Measurements from ENCODE around the gene CHRD.

Gene CHRD

GRCh38 chr3:184353546-184353941, 26.3 kb upstream of the CHRD start:
- TF ChIP-seq, protein P1, sequence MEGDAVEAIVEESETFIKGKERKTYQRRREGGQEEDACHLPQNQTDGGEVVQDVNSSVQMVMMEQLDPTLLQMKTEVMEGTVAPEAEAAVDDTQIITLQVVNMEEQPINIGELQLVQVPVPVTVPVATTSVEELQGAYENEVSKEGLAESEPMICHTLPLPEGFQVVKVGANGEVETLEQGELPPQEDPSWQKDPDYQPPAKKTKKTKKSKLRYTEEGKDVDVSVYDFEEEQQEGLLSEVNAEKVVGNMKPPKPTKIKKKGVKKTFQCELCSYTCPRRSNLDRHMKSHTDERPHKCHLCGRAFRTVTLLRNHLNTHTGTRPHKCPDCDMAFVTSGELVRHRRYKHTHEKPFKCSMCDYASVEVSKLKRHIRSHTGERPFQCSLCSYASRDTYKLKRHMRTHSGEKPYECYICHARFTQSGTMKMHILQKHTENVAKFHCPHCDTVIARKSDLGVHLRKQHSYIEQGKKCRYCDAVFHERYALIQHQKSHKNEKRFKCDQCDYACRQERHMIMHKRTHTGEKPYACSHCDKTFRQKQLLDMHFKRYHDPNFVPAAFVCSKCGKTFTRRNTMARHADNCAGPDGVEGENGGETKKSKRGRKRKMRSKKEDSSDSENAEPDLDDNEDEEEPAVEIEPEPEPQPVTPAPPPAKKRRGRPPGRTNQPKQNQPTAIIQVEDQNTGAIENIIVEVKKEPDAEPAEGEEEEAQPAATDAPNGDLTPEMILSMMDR (IDR thresholded peaks at IDR 0.05; ENCODE audit: low read depth, low read length) = no peak
- no peak overlapping the region for H3K4me3 ChIP-seq (ENCODE audit: low read depth, low read length)

GRCh38 chr3:184354121-184354728, 25.6 kb upstream of the CHRD start:
- no peak overlapping the region for H3K4me3 ChIP-seq (ENCODE audit: low read depth, low read length)
- TF ChIP-seq, protein P1 (IDR thresholded peaks at IDR 0.05; ENCODE audit: low read depth, low read length) = peak; percentile 77

DNA sequence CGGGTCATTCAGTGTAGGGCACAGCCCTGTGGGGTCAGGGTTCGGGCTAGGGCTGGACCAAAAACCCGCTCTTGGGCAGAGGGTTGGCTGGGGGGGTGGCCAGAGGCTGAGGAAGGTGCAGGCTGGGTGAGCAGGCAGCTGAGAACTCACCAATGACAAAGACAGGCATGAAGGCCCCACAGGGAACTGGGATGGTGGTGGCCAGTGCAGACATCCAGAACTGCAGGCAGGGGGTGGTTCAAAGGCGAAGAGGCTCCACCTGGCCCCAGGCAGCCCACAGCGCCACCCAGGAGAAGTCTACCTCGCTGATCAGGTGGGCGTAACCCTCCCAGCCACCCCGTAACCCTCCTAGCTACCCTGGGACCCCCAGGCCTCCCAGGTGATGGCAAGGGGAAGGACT, 25.1 kb upstream of the CHRD start:
- no peak overlapping the region for H3K4me3 ChIP-seq (ENCODE audit: low read depth, low read length)
- TF ChIP-seq, protein P1 (IDR thresholded peaks at IDR 0.05; ENCODE audit: low read depth, low read length) = no peak

DNA sequence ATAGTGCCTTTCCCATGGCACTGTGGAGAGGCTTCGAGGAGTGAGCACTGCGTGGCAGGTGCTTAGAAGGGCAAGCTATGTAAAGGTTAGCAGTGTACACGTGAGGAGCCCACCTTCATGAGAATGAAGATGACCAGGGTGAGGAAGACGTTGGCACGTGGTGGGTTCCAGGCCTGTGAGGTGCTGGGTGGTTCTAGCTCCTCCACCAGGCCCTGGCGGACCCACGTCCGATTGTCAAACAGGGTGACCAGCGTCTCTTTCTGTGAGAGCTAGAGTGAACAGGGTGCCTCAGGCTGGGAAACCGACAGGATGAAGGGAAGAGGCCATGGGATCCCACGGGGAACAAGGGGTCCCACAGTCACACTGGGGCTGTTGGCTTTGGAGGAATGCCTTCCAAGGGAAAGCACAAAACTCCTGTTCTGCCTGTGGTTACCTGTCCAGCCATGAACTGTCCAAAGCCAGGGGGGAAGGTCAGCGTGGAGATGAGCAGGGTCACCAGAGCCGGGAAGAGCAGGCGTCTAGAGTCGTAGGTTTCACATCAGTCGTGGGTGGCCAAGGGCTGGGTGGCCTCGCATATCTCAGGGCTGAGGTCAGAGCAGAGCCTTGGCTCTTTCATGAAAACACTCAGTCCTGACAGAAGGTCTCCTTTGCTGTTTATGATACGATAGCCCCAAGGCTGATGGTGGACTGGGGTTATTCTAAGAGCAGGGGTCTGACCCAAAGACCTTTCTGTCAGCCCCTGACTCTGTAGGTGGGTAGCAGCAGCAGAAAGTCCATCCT, 24.4 kb upstream of the CHRD start:
- TF ChIP-seq, protein P1 (IDR thresholded peaks at IDR 0.05; ENCODE audit: low read depth, low read length) = no peak
- H3K4me3 ChIP-seq (ENCODE audit: low read depth, low read length) = no peak overlapping the region

DNA sequence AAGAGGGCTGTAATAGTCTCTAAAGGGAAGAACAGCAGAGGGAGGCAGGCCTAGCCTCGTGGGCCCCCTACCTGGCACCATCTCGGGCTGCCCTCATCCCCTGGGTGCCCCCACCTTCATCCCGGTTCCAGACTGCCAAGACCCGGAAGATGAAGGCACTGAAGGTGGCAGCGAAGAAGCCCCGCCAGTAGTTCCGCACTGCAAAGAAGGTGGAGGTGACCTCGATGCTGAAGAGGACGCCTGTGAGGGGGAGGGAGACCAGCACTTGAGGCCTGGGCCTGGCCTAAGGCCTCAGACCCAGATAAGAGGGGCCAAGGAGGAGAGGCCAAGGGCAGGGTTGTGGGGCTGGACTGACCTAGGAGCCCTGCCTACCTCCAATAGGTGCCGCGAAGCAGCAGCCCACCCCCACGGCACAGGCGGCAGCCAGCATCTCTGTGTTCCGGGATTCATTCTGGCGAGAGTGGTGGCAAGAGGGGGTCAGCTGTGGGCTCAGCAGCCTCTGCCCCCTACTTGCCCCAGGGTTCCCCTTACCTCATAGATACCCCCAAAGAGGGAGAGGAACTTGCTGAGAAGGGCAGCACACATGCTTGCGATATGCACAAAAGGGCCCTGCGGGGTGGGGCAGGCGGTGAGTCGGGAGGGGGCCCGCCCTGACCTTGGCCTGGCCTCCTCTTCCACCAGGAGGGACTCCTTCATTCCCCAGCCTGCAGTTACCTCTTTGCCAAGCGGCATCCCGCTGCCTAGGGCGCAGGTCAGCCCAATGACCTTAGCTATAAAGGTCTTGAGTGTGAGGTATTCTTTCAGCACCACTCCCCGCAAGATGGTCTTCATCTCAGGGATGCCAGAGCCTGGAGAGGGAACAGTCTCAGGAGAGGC, 22.4 kb upstream of the CHRD start:
- H3K4me3 ChIP-seq (ENCODE audit: low read depth, low read length) = no peak overlapping the region
- TF ChIP-seq, protein P1 (IDR thresholded peaks at IDR 0.05; ENCODE audit: low read depth, low read length) = no peak

DNA sequence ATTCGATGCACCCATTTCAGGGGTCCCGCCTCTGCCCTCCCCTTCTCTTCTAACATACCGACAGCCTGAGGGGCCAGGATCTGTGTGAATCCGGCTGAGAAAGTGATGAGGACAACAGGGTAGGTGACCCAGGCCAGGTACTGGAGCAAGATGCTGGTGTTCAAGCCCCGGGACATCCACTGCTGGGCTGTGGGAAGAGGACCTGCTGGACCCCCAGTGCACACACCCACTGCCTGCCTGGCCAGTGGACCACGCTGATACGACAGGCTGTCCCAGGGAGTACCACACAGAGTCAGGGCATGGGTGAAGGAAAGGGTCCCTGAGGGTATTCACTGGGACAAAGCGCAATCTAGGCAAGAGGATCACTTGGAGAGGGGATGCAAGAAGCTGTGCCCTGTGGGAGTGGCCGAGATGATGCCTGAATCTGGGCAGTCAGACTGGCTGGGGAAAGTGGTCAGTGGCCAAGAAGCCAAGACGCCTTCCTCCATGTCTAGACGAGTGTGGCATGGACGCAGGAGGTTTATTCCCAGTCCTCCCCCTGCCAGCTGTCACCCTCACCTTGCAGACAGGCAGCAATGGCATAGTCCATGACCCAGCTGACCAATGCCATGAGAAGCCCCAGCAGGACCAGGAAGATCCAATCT, 21.6 kb upstream of the CHRD start:
- TF ChIP-seq, protein P1 (IDR thresholded peaks at IDR 0.05; ENCODE audit: low read depth, low read length) = no peak
- no peak overlapping the region for H3K4me3 ChIP-seq (ENCODE audit: low read depth, low read length)
